Keratinocyte (primary cell): Measurements from ENCODE around the gene ZC3H12D. TPM values are rescaled to one million over a fixed set of nuclear protein-coding genes. Genes with fewer than 3 reads are reported as not detected.
"Not testable (repeated sequence)": the region's sequence is repeated elsewhere in the genome, so short reads cannot be mapped to it uniquely, and the experiment has no call there.

ENCODE experiments used
- DNase-seq: peaks from one replicate; pipeline ENCODE4 v3.0.0-alpha.2; 2011; ENCODE audit warnings: low read depth, missing footprints, low spot score
- FAIRE-seq: peaks from 2 replicates; lab custom pipeline; 2011; peaks lifted over from hg19 to GRCh38; lab: Jason Lieb, UNC
- H2AFZ ChIP-seq: 2 replicates; pipeline ENCODE4 v1.6.0; 2012; ENCODE audit warnings: low read length, control low read depth, inconsistent platforms; ENCODE audit not compliant: control insufficient read depth
- H3K27ac ChIP-seq: 2 replicates; pipeline ENCODE4 v1.5.1; 2011; ENCODE audit warnings: low read length; ENCODE audit not compliant: control insufficient read depth, insufficient read depth
- H3K27me3 ChIP-seq: 3 replicates; pipeline ENCODE4 v1.6.0; 2011; ENCODE audit warnings: low read length; ENCODE audit not compliant: control insufficient read depth, insufficient read depth; ENCODE audit errors: extremely low read depth
- H3K36me3 ChIP-seq, 2 experiments: 2 replicates in 1 of 2; 3 replicates in 1 of 2; pipeline ENCODE4 v1.5.1; 2011; ENCODE audit warnings: low read length in 2 of 2, mild to moderate bottlenecking in 1 of 2; ENCODE audit not compliant: control insufficient read depth in 2 of 2, insufficient read depth in 2 of 2; ENCODE audit errors: extremely low read depth in 1 of 2
- H3K4me1 ChIP-seq: 3 replicates; pipeline ENCODE4 v1.5.1; 2011; ENCODE audit warnings: low read length; ENCODE audit not compliant: control insufficient read depth, insufficient read depth; ENCODE audit errors: extremely low read depth
- H3K4me2 ChIP-seq: 3 replicates; pipeline ENCODE4 v1.6.0; 2011; ENCODE audit warnings: low read depth, low read length; ENCODE audit not compliant: control insufficient read depth, insufficient read depth; ENCODE audit errors: extremely low read depth
- H3K4me3 ChIP-seq, 3 experiments: fragments of 200-600 bp in 1 of 3; sonication (generic) in 1 of 3; 2 replicates in 2 of 3; 3 replicates in 1 of 3; pipeline ENCODE4 v1.5.1; 2011 to 2016; ENCODE audit warnings: low read length in 3 of 3, mild to moderate bottlenecking in 3 of 3, control low read depth in 2 of 3, inconsistent platforms in 1 of 3, low read depth in 1 of 3, mixed read lengths in 1 of 3, mixed run types in 1 of 3, moderate library complexity in 1 of 3; ENCODE audit not compliant: control insufficient read depth in 2 of 3, insufficient read depth in 2 of 3; ENCODE audit errors: extremely low read depth in 1 of 3
- H3K79me2 ChIP-seq: 2 replicates; pipeline ENCODE4 v1.6.0; 2012; ENCODE audit warnings: low read length; ENCODE audit not compliant: control insufficient read depth, insufficient read depth
- H3K9ac ChIP-seq: 3 replicates; pipeline ENCODE4 v1.6.0; 2011; ENCODE audit warnings: low read length; ENCODE audit not compliant: control insufficient read depth, insufficient read depth; ENCODE audit errors: extremely low read depth
- H3K9me1 ChIP-seq: 3 replicates; pipeline ENCODE4 v1.6.0; 2011; ENCODE audit warnings: low read length; ENCODE audit not compliant: control insufficient read depth, insufficient read depth; ENCODE audit errors: extremely low read depth
- H3K9me3 ChIP-seq: 2 replicates; pipeline ENCODE4 v1.5.1; 2012; ENCODE audit warnings: low read depth, low read length; ENCODE audit not compliant: control insufficient read depth
- H4K20me1 ChIP-seq: 3 replicates; pipeline ENCODE4 v1.6.0; 2011; ENCODE audit warnings: low read length; ENCODE audit not compliant: control insufficient read depth, insufficient read depth; ENCODE audit errors: extremely low read depth
- EZH2 ChIP-seq: IDR thresholded peaks from one replicate; pipeline ENCODE4 v1.6.1; 2012; ENCODE audit warnings: inconsistent platforms, mild to moderate bottlenecking, low read length, moderate library complexity
- dilution Hi-C: fragments of 300-500 bp; cut with MboI; formaldehyde crosslinking; loops from one replicate; pipeline ENCODE4 v1.7.0; 2020; ENCODE audit warnings: low sequenced_read_pairs; ENCODE audit not compliant: extremely low pct_ligation_motif_present
- polyA plus RNA-seq, 5 experiments: library from polyadenylated mRNA; depleted of rRNA in 3 of 5; stranded (reverse) in 3 of 5; stranded (forward) in 1 of 5; unstranded in 1 of 5; fragments of >200 nt; gene quantifications; 1 replicate in 1 of 5; 2 replicates in 3 of 5; 3 replicates in 1 of 5; pipeline versions ENCODE4 v1.2.1 to v1.2.3, GENCODE V29; 2011 to 2012; ENCODE audit warnings: missing spikeins in 2 of 5, low read depth in 1 of 5, low replicate concordance in 1 of 5
- TF ChIP-seq, protein P1 (sequence below), 3 experiments: IDR thresholded peaks in 1 of 3; conservative IDR thresholded peaks in 1 of 3; optimal IDR thresholded peaks in 1 of 3; 2 replicates in 2 of 3; 3 replicates in 1 of 3; pipeline versions ENCODE3 to v1.5.1; 2011; ENCODE audit warnings: low read length in 3 of 3, mild to moderate bottlenecking in 3 of 3, moderate library complexity in 2 of 3, control low read depth in 1 of 3, inconsistent platforms in 1 of 3; ENCODE audit not compliant: insufficient read depth in 2 of 3; ENCODE audit errors: extremely low read depth in 1 of 3

Gene ZC3H12D
- polyA plus RNA-seq, 1 donor (not counting 4 experiments of a cell fraction or from before 2014, with no cell fraction given): 0.04 TPM

DNA sequence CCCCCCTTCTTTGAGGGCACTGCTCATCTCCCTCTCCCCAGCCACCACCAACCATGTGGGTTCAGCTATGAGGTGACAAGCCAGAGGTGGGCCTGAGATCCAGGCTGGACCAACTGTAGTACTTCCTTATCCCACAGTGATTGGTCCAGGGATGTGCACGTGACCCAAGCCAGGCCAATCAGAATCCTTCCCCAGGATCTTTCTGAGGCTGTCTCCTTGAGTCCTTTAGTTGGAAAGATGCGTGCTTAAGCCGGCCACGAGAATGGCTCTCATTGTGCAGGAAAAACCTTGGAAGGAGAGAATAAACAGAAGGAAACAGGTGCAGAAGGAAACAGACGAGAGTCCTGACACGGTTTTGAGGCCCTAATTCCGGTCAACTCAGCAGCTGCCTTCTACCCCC, 39.2 kb downstream of the ZC3H12D start:
- FAIRE-seq (no peak), DNase-seq (no peak)
- no peaks in the 10 kb centered on the region for H3K36me3 ChIP-seq
- no peaks in the 10 kb centered on the region for H3K79me2 ChIP-seq
- H2AFZ ChIP-seq: no peak overlapping the region
- peaks cover 8% of the 10 kb centered on the region for H3K27me3 ChIP-seq
- H3K9me3 ChIP-seq: peaks cover 4% of the 10 kb centered on the region
- dilution Hi-C loops: no loop called here
- H3K4me3 ChIP-seq: no peak overlapping the region
- no peak overlapping the region for H3K4me2 ChIP-seq
- no peak overlapping the region for H3K27ac ChIP-seq
- peaks cover 2% of the 10 kb centered on the region for H3K4me1 ChIP-seq
- no peaks in the 10 kb centered on the region for H3K9me1 ChIP-seq
- no peak overlapping the region for H3K9ac ChIP-seq
- TF ChIP-seq, protein P1, sequence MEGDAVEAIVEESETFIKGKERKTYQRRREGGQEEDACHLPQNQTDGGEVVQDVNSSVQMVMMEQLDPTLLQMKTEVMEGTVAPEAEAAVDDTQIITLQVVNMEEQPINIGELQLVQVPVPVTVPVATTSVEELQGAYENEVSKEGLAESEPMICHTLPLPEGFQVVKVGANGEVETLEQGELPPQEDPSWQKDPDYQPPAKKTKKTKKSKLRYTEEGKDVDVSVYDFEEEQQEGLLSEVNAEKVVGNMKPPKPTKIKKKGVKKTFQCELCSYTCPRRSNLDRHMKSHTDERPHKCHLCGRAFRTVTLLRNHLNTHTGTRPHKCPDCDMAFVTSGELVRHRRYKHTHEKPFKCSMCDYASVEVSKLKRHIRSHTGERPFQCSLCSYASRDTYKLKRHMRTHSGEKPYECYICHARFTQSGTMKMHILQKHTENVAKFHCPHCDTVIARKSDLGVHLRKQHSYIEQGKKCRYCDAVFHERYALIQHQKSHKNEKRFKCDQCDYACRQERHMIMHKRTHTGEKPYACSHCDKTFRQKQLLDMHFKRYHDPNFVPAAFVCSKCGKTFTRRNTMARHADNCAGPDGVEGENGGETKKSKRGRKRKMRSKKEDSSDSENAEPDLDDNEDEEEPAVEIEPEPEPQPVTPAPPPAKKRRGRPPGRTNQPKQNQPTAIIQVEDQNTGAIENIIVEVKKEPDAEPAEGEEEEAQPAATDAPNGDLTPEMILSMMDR (optimal IDR thresholded peaks at IDR 0.05 in 1 of 3, IDR thresholded peaks at IDR 0.05 in 1 of 3, conservative IDR thresholded peaks at IDR 0.05 in 1 of 3; ENCODE audit: extremely low read depth in 1 of 3, insufficient read depth in 2 of 3, low read length in 3 of 3): no peak
- no peak for TF ChIP-seq EZH2
- no peaks in the 10 kb centered on the region for H4K20me1 ChIP-seq

- peaks cover 4% of the 10 kb centered on the region for H3K27me3 ChIP-seq
- H3K4me1 ChIP-seq: no peaks in the 10 kb centered on the region
- dilution Hi-C loops: no loop called here
- H4K20me1 ChIP-seq: no peaks in the 10 kb centered on the region
- no peak overlapping the region for H3K4me2 ChIP-seq
- no peaks in the 10 kb centered on the region for H3K9me1 ChIP-seq
- FAIRE-seq: no peak
- H3K79me2 ChIP-seq: no peaks in the 10 kb centered on the region
- DNase-seq: no peak
- no peak overlapping the region for H3K9ac ChIP-seq
- H3K9me3 ChIP-seq: peaks cover 4% of the 10 kb centered on the region
- H3K4me3 ChIP-seq: no peak overlapping the region
- TF ChIP-seq EZH2: no peak
- TF ChIP-seq, protein P1 (optimal IDR thresholded peaks at IDR 0.05 in 1 of 3, IDR thresholded peaks at IDR 0.05 in 1 of 3, conservative IDR thresholded peaks at IDR 0.05 in 1 of 3; ENCODE audit: extremely low read depth in 1 of 3, insufficient read depth in 2 of 3, low read length in 3 of 3): no peak
- H2AFZ ChIP-seq: no peak overlapping the region
- H3K36me3 ChIP-seq: no peaks in the 10 kb centered on the region
- H3K27ac ChIP-seq: no peak overlapping the region
Observed at GRCh38 chr6:149445095-149445466, 39.7 kb downstream of the ZC3H12D start.

GRCh38 chr6:149444360-149445094, 40.3 kb downstream of the ZC3H12D start:
- not testable (repeated sequence) for FAIRE-seq

More at GRCh38 chr6:149444360-149445094, 40.3 kb downstream of the ZC3H12D start:
- H3K4me1 ChIP-seq, H3K9me3 ChIP-seq, H3K36me3 ChIP-seq, H3K4me3 ChIP-seq, H3K4me2 ChIP-seq, DNase-seq, H3K27me3 ChIP-seq, H2AFZ ChIP-seq, H3K9ac ChIP-seq, H3K9me1 ChIP-seq, H4K20me1 ChIP-seq, H3K79me2 ChIP-seq, H3K27ac ChIP-seq, dilution Hi-C loops: not testable (repeated sequence)
